Astrocyte (in vitro differentiated cells and primary cell): ENCODE measurements around the gene ZNF487.

ENCODE experiments used
- EZH2 ChIP-seq: IDR thresholded peaks from 2 replicates; pipeline ENCODE4 v1.6.1; 2012; ENCODE audit warnings: mild to moderate bottlenecking, low read length, inconsistent platforms; ENCODE audit not compliant: insufficient read depth
- TF ChIP-seq, protein P1 (sequence below): IDR thresholded peaks from 2 replicates; pipeline ENCODE4 v1.5.1; 2011; ENCODE audit warnings: low read depth, mild to moderate bottlenecking, inconsistent platforms, low read length, moderate library complexity; ENCODE audit not compliant: insufficient read depth

DNA sequence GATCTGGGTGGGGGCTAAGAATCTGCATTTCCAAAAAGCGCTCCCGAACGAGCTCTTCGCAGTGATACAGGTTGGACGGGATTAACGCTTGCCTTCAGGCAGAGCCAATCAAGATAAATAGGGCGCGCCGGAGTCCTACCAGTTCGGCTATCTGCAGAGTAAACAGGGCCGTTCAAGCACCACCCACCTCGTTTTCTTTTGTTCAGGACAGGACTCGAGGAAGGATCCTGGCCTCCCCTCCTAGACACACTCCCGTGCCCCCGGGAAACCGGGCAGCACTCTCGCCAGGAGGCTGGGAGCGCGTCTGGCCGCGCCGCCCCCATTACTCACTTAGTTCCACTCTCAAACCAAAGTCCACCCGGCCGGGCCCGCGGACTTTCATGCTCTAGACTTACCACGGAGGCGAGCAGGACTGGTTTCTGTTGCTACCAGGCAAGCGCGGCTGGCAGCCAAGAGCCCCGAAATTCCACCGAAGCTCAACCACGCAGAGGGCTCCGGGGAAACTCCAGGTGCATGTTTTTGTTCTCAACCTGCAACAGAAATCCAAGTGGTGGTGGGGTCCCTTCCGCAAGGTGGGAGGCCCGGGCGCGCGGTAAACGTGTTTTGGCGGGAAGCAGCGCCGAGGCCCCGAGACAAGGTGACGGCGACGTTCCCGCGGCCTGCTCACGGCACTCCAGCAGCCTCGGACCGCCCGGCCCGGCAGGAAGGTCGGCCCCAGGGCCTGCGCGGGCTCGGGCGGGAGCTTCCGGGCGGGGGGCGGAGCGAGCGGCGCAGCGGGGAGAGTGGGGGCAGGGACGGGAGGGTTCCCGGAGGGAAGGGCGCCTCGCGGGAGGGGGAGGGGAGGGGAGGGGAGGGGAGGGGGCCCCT, 40.6 kb upstream of the ZNF487 start:
- TF ChIP-seq, protein P1, sequence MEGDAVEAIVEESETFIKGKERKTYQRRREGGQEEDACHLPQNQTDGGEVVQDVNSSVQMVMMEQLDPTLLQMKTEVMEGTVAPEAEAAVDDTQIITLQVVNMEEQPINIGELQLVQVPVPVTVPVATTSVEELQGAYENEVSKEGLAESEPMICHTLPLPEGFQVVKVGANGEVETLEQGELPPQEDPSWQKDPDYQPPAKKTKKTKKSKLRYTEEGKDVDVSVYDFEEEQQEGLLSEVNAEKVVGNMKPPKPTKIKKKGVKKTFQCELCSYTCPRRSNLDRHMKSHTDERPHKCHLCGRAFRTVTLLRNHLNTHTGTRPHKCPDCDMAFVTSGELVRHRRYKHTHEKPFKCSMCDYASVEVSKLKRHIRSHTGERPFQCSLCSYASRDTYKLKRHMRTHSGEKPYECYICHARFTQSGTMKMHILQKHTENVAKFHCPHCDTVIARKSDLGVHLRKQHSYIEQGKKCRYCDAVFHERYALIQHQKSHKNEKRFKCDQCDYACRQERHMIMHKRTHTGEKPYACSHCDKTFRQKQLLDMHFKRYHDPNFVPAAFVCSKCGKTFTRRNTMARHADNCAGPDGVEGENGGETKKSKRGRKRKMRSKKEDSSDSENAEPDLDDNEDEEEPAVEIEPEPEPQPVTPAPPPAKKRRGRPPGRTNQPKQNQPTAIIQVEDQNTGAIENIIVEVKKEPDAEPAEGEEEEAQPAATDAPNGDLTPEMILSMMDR, result no peak
- TF ChIP-seq EZH2, result no peak
